Neuronal stem cell (in vitro differentiated cells): ENCODE data around the gene RABL6.
"Not testable (repeated sequence)": the region's sequence is repeated elsewhere in the genome, so short reads cannot be mapped to it uniquely, and the experiment has no call there.

ENCODE experiments used
- DNase-seq: peaks from one replicate; pipeline ENCODE4 v3.0.0-alpha.2; 2013; ENCODE audit warnings: low spot score
- H2AFZ ChIP-seq: one replicate; pipeline ENCODE4 v1.6.1; 2013; ENCODE audit warnings: mild to moderate bottlenecking, low read length, inconsistent platforms
- H2AK5ac ChIP-seq: 2 replicates; pipeline ENCODE4 v1.6.1; 2013; ENCODE audit warnings: low read depth, mild to moderate bottlenecking, inconsistent platforms, low read length, moderate library complexity, mixed read lengths
- H2BK120ac ChIP-seq: 2 replicates; pipeline ENCODE4 v1.6.1; 2013; ENCODE audit warnings: low read depth, mild to moderate bottlenecking, inconsistent platforms, low read length, moderate library complexity, mixed read lengths
- H2BK12ac ChIP-seq: one replicate; pipeline ENCODE4 v1.6.1; 2013; ENCODE audit warnings: low read length, inconsistent platforms
- H2BK15ac ChIP-seq: 2 replicates; pipeline ENCODE4 v1.6.1; 2013; ENCODE audit warnings: mild to moderate bottlenecking, low read length, inconsistent platforms, mixed read lengths
- H2BK5ac ChIP-seq: one replicate; pipeline ENCODE4 v1.6.1; 2013; ENCODE audit warnings: inconsistent platforms, mild to moderate bottlenecking, low read length, moderate library complexity
- H3K14ac ChIP-seq: one replicate; pipeline ENCODE4 v1.6.1; 2013; ENCODE audit warnings: low read length, inconsistent platforms
- H3K18ac ChIP-seq: 2 replicates; pipeline ENCODE4 v1.6.1; 2013; ENCODE audit warnings: low read length, inconsistent platforms
- H3K23ac ChIP-seq: 2 replicates; pipeline ENCODE4 v1.6.1; 2013; ENCODE audit warnings: low read depth, mild to moderate bottlenecking, mixed read lengths, low read length, inconsistent platforms; ENCODE audit not compliant: poor library complexity
- H3K27ac ChIP-seq: replicated peaks from 3 replicates; pipeline ENCODE4 v1.5.1; 2013; ENCODE audit warnings: low read length, inconsistent platforms
- H3K27me3 ChIP-seq, 3 experiments: 2 replicates each; pipeline ENCODE4 v1.6.1; 2013; ENCODE audit warnings: low read length in 3 of 3, mild to moderate bottlenecking in 2 of 3, inconsistent platforms in 1 of 3, low read depth in 1 of 3, mixed read lengths in 1 of 3, moderate library complexity in 1 of 3; ENCODE audit not compliant: control insufficient read depth in 3 of 3, insufficient read depth in 3 of 3
- H3K36me3 ChIP-seq, 2 donors: replicated peaks in 1 of 2; 2 replicates each; pipeline ENCODE4 v1.6.1; 2013; ENCODE audit warnings: low read length in 2 of 2; ENCODE audit not compliant: control insufficient read depth in 2 of 2, insufficient read depth in 2 of 2
- H3K4ac ChIP-seq: 2 replicates; pipeline ENCODE4 v1.6.1; 2013; ENCODE audit warnings: inconsistent platforms, mild to moderate bottlenecking, low read length, moderate library complexity
- H3K4me1 ChIP-seq, 2 donors: 1 replicate in 1 of 2; 2 replicates in 1 of 2; pipeline ENCODE4 v1.6.1; 2013; ENCODE audit warnings: low read length in 2 of 2, low read depth in 1 of 2; ENCODE audit not compliant: control insufficient read depth in 2 of 2, insufficient read depth in 1 of 2
- H3K4me2 ChIP-seq: one replicate; pipeline ENCODE4 v1.6.1; 2013; ENCODE audit warnings: mild to moderate bottlenecking, low read length, inconsistent platforms; ENCODE audit not compliant: insufficient read depth, poor library complexity, severe bottlenecking
- H3K4me3 ChIP-seq, 2 donors: 2 replicates each; pipeline ENCODE4 v1.5.1; 2013; ENCODE audit warnings: low read length in 2 of 2, mild to moderate bottlenecking in 2 of 2, inconsistent platforms in 1 of 2, moderate library complexity in 1 of 2
- H3K79me1 ChIP-seq: one replicate; pipeline ENCODE4 v1.6.1; 2013; ENCODE audit warnings: low read depth, mild to moderate bottlenecking, inconsistent platforms, low read length, moderate library complexity
- H3K9ac ChIP-seq: one replicate; pipeline ENCODE4 v1.6.1; 2013; ENCODE audit warnings: mild to moderate bottlenecking, low read depth, low read length, inconsistent platforms; ENCODE audit not compliant: poor library complexity
- H3K9me3 ChIP-seq, 2 donors: replicated peaks in 1 of 2; 2 replicates each; pipeline versions ENCODE3 to v1.6.1; 2013; ENCODE audit warnings: low read length in 2 of 2, mild to moderate bottlenecking in 2 of 2, inconsistent platforms in 1 of 2, low read depth in 1 of 2, mixed read lengths in 1 of 2, moderate library complexity in 1 of 2; ENCODE audit not compliant: control insufficient read depth in 2 of 2, insufficient read depth in 1 of 2
- H4K8ac ChIP-seq: one replicate; pipeline ENCODE4 v1.6.1; 2013; ENCODE audit warnings: low read depth, mild to moderate bottlenecking, inconsistent platforms, low read length, moderate library complexity
- H4K91ac ChIP-seq: one replicate; pipeline ENCODE4 v1.6.1; 2013; ENCODE audit warnings: low read length, low read depth, mild to moderate bottlenecking, inconsistent platforms; ENCODE audit not compliant: poor library complexity
- WGBS, 2 donors: extraction: QIAGEN DNeasy Blood & Tissue Kit; methylation state at CpG; one replicate each; pipeline ENCODE4 v1.1.7; 2013; ENCODE audit warnings: missing lambda C conversion rate in 2 of 2, mixed read lengths in 1 of 2; ENCODE audit not compliant: insufficient read length in 2 of 2, insufficient replicate concordance in 1 of 2; ENCODE audit errors: extremely low coverage in 2 of 2; 5-methylcytosine and 5-hydroxymethylcytosine counted together

The RABL6 gene

DNA sequence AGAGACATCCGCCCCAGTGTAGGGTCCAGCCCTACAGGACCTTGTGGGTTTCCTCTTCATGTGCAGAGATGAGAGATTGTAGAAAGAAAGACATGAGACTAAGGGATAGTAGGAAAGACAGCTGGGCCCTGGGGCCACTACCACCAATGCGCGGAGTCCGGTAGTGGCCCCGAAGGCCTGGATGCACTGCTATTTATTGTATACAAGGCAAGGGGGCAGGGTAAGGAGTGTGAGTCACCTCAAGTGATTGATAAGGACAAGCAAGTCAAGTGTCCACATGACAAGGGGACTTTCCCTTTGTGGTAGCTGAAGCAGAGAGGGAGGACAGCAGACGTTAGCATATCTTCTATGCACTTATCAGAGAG, 22.8 kb upstream of the RABL6 start:
- Histone ChIP-seq H3K4me1 (peaks cover 7 to 14% of the 10 kb centered on the region in 2 donors), H2BK120ac (no peak overlapping the region), H2BK15ac (no peak overlapping the region), H3K23ac (no peak overlapping the region), H3K4me2 (no peak overlapping the region), H3K4me3 (no peak overlapping the region), H2BK12ac (no peak overlapping the region), H2BK5ac (no peak overlapping the region), H3K18ac (no peak overlapping the region), H3K14ac (no peak overlapping the region), H3K9me3 (no peaks in the 10 kb centered on the region), H3K27me3 (peaks cover 0 to 29% (median 0%) of the 10 kb centered on the region in 3 experiments), H3K36me3 (no peaks in the 10 kb centered on the region), H2AFZ (peak overlapping the region; percentile 59), H2AK5ac (no peak overlapping the region), H3K79me1 (no peaks in the 10 kb centered on the region), H3K27ac (no peak overlapping the region), H4K8ac (no peak overlapping the region), H3K4ac (no peak overlapping the region), H3K9ac (no peak overlapping the region), H4K91ac (no peak overlapping the region)
- WGBS, 2 donors, result no CpG with 5 or more reads among the region's 6 CpGs
- DNase-seq, result no peak

DNA sequence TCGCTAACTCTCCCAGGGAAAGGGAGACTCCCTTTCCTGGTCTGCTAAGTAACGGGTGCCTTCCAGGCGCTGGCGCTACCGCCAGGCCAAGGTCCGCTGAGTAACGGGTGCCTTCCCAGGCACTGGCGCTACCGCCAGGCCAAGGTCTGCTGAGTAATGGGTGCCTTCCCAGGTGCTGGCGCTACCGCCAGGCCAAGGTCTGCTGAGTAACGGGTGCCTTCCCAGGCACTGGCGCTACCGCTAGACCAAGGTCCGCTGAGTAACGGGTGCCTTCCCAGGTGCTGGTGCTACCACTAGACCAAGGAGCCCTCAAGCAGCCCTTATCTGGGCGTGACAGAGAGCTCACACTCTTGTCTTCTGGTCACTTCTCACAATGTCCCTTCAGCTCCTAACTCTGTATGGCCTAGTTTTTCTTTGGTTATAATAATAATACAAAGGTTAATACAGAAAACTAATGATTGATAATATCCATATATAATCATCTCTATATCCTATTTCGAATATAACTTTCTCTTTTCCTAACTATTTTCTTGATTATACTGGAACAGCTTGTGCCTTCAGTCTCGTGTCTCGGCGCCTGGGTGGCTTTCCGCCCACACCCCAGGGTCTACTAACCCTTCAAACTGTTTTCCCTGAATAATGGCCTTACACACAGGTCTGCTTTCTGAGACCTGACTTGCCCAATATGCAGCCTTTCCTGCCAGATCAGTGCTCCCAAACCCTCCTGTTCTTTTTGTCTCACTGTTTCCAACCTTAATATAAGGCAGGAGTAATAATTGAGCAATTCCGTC, 22.0 kb upstream of the RABL6 start:
- H2AK5ac ChIP-seq, H3K4me3 ChIP-seq, H3K4me2 ChIP-seq, H2BK5ac ChIP-seq, H4K91ac ChIP-seq, H2BK12ac ChIP-seq, H3K4ac ChIP-seq, H3K79me1 ChIP-seq, H2BK15ac ChIP-seq, H3K27ac ChIP-seq, H3K14ac ChIP-seq, DNase-seq, H3K18ac ChIP-seq, H3K9me3 ChIP-seq, H3K9ac ChIP-seq, H2BK120ac ChIP-seq, H3K23ac ChIP-seq, H2AFZ ChIP-seq, H3K36me3 ChIP-seq, H4K8ac ChIP-seq: not testable (repeated sequence)
- H3K4me1 ChIP-seq, result peaks cover 9 to 19% of the 10 kb centered on the region in 2 donors
- no CpG with 5 or more reads among the region's 23 CpGs for WGBS, 2 donors
- H3K27me3 ChIP-seq, result peaks cover 0 to 22% (median 0%) of the 10 kb centered on the region in 3 experiments

DNA sequence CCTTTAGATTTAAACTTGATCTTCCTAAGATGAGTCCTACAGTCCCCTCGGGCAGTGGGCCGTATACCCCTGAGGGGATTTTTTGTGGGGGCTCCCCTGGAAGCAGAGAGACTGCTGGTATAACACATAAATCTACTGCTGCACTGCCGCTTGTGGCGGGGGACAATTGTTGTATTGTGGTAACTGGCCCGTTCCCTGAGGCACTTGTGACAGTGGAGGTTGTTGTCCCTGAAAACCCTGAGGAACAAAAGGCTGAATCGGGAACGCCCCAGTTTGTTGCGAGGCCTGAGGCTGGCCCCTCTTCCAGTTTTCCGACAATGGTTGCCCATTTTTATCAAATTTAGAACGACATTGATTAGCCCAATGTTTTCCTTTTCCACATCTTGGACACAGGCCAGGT, 21.3 kb upstream of the RABL6 start:
- Histone ChIP-seq H3K27me3 (peaks cover 0 to 18% (median 0%) of the 10 kb centered on the region in 3 experiments), H2BK15ac (no peak overlapping the region), H3K4ac (no peak overlapping the region), H4K8ac (no peak overlapping the region), H2BK12ac (no peak overlapping the region), H2BK120ac (no peak overlapping the region), H3K9ac (no peak overlapping the region), H2BK5ac (no peak overlapping the region), H3K79me1 (no peaks in the 10 kb centered on the region), H3K4me1 (peaks cover 9 to 20% of the 10 kb centered on the region in 2 donors), H3K4me2 (no peak overlapping the region), H3K27ac (no peak overlapping the region), H3K36me3 (no peaks in the 10 kb centered on the region), H3K9me3 (no peaks in the 10 kb centered on the region), H3K23ac (no peak overlapping the region), H3K18ac (no peak overlapping the region), H2AFZ (no peak overlapping the region), H3K14ac (no peak overlapping the region), H2AK5ac (no peak overlapping the region), H3K4me3 (no peak overlapping the region), H4K91ac (no peak overlapping the region)
- no peak for DNase-seq
- no CpG with 5 or more reads among the region's 10 CpGs for WGBS, 2 donors

DNA sequence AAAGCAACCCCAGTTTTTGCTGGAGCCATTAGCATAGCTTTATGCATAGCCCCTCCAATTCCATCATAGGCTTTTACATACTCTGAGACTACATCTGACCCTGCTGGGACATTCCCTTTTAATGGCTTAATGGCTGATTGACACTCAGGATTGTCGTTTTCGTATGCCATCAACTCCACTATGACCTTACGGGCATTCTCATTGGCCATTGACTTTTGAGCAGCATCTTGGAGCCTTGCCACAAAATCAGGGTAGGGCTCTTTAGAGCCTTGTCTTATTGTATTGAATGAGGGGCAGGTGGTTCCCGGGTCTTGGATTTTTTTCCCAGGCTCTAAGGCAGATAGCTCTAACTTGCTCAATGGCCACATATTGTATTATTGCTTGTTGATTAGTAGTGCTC, 20.8 kb upstream of the RABL6 start:
- Histone ChIP-seq H3K27me3 (peaks cover 0 to 14% (median 0%) of the 10 kb centered on the region in 3 experiments), H3K4me1 (peaks cover 9 to 23% of the 10 kb centered on the region in 2 donors)
- H3K4me2 ChIP-seq, H3K4me3 ChIP-seq, H4K91ac ChIP-seq, H3K79me1 ChIP-seq, H2AK5ac ChIP-seq, H3K9me3 ChIP-seq, H2BK5ac ChIP-seq, H4K8ac ChIP-seq, H3K36me3 ChIP-seq, H3K23ac ChIP-seq, H3K4ac ChIP-seq, H2BK15ac ChIP-seq, H2AFZ ChIP-seq, H3K18ac ChIP-seq, DNase-seq, H3K14ac ChIP-seq, H3K9ac ChIP-seq, H3K27ac ChIP-seq, H2BK12ac ChIP-seq, H2BK120ac ChIP-seq: not testable (repeated sequence)
- no CpG with 5 or more reads among the region's 4 CpGs for WGBS, 2 donors
